NK-92 (cell line): ENCODE data around the gene NOX5.

ENCODE experiments used
- DNase-seq: peaks from one replicate; lab custom pipeline; 2025; ENCODE audit not compliant: unreplicated experiment; lab: John Stamatoyannopoulos, UW

The NOX5 gene

DNA sequence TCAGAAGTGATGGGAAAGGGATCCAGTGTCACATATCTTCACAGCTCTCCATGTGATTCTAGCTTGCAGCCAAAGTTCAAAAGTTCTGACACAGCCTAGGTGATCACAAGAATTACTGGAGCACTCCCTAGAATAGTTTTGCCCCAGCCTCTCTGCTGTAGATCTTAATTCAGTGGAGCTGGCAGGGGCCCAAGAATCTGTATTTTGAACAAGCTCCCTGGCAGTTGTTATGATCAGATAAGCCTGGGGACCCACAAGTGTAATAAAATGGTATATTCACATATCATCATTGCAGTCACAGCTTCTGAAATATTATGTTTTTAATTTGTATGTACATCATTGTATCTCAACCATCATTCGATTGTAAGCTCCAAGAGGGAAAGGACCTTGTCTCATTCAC is 62.3 kb downstream of the NOX5 start:
- DNase-seq: no peak

DNA sequence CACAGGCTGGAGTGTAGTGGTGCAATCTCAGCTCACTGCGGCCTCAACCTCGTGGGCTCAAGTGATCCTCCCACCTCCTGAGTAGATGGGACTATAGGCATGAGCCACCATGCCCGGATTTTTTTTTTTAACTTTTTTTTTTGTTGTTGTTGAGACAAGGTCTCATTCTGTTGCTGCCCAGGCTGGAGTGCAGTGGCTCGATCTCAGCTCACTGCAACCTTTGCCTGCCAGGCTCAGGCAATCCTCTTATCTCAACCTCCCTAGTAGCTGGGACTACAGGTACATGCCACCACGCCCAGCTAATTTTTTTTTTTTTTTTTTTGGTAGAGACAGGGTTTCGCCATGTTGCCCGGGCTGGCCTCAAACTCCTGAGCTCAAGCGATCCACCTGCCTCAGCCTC is 64.1 kb downstream of the NOX5 start:
- no peak for DNase-seq

DNA sequence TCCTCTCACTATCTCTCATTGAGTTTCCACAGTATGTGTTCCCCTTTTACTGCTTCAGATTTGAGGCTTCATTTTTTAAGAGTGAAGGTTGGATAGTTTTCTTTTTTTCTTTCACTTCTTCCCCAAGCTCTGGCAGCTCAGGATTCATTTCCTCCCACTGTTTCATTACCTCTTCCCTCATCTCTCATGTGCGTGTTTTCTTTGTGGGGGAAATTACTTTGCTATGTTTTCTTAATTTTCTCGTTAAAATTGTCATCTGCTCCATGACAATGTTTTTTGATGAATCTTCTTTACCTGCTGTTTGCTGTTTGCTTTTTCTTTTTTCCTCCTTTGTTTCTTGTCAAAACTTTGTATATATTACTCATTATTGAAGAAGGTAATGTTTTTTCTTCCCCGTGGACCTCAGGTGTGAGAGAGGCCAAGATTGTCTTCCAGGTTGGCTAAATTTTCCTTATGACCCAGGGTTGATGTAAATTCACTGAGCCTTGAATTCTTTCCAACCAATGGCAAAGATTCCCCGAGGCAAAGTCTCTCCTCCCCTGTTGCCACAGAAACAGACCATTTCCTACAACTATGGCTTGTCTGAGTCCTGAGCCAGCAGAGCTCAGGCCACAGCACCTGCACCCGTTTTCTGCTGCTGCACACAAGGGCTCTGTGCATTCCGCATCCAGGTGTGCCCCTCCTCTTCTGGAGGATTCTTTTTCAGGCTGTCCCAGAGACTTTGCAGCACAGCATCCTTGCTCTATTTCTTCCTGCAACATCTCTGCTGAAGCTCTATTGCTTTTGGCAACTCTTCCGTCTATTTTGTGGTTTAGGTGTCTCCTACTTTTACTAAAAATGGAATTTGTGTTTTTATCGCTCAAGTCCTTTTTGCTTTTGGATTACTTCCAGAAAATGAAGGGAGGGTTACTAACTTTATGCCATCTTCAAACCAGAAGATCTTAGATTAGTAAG is 66.1 kb downstream of the NOX5 start:
- no peak for DNase-seq

DNA sequence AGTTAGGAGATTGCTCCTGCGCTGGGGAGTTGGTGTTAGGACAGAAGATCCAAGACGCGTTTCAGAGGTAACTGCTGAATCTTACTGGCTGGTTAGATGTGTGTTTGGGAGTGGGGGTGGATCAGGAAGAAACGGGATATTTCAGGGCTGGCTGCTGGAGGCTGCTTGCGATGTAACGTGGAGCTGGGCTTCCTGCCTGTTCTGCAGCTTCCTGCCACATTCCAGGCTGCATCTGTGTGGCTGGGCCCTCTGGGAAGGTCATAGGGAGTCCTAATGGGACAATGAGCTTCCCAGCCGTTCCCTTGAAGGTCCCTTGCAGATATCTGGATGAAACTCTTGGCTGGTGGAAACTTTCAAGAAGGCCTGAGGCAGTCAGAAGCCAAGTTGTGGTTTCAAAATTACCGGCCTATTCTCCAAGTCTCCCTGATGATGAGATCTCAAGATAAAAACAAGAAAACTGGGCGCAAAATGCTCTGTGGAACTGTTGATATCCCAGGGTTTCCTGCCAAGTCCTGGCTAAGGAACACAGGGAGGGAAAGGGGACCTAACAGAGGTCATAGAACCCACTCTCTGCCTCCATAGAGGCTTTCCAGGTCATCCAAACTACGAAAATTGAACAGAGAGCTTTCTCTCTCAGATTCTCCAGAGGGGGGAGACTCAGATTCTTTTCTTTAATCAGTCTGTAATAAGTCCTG is 67.0 kb downstream of the NOX5 start:
- no peak for DNase-seq

DNA sequence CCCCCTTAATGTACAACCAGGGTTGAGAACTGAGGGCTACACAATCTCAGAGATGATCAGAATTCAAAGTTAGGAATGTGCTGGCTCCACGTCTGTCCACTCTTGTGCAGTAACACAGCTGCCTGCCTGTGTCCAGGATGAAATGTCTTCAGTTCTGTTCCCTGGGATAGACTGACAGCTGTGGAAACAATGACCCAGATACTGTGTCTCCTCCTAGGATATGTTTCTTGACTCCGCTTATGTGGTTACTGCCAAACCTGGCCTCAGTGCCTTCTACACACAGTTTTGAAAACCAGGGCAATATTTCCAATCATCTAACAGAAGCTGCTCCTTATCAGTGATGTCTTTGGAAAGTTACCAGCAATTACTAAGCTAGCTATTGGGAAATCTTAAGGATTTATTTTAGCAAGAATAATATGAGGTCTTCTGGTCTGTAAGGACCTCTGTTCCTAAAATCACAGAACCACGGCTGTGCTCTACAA is 67.6 kb downstream of the NOX5 start:
- no peak for DNase-seq

DNA sequence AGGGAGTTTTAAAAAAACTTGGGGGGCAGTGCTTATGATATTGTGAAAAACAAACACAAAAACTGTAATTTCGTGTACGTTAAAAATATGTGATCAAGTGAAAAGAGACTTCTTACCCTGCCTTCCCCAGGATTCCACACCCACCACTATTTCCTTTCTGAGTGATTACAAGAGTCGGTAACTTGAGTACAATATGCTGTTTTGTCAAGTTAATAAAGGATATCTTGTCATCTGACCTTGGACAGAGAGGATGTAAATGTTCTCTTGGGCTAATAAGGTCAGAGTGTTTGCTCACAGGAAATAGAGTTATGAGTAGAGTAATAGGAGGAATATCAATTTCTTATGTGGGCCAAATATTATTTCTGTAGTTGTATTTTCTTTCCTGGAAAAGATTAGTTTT is 68.1 kb downstream of the NOX5 start:
- DNase-seq: no peak

DNA sequence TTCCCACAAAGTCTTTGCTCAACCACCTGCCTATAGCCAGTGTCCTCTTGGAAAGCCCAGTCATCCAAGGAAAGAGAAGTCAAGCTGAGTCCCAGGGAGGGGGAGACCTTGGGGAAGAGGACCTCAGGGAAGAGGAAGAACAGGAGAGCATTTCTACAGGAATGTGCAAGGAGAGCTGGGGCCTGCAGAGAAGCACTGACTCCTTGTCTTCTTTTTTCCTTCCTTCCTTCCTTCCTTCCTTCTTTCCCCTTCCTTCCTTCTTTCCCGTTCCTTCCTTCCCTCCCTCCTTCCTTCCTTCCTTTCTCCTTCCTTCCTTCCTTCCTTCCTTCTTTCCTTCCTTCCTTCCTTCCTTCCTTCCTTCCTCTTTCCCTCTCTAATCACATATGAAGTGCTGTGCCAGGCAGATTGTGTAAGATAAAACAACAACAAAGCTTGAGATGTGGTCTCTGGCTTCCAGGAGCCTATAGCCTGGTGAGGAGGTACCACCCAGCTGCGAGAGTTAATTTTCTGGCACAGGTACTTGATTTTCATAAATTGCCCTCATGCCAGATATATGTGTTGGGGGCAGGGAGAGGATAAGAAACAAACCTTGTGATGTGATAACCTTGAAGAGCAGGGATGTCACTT is 70.0 kb downstream of the NOX5 start:
- no peak for DNase-seq

DNA sequence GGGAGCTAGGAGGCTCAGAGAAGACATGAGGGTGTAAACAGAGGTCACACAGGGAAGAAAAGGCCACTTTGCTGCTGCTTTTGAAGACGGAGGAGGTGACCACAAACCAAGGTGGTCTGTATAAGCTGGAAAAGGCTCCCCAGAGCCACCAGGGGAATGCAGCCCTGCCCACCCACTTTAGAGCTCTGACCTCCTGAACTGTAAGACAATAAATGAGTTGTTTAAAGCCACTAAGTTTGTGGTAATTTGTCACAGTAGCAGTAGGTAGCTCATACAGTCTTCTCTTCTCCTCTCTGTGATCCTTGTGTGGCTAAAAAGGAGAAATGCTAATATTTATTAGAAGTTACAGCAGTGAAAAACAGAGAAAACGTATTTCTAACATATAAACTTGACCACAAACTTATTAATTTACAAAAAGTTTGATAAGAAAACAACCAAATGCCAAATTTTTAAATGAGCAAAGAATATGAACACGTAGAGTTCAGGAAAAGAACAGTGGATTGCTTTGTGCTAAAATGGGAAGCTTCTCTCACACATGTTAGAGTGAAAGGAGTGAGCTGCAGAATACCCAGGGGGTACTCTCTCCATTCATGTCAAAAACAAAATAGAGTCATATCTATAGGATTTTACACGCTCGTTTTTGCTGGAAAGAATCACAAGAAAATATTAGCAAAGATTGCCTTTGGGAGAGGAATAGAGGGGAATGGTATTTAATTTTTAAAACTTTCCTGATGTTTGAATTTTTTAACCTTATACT is 71.0 kb downstream of the NOX5 start:
- no peak for DNase-seq

DNA sequence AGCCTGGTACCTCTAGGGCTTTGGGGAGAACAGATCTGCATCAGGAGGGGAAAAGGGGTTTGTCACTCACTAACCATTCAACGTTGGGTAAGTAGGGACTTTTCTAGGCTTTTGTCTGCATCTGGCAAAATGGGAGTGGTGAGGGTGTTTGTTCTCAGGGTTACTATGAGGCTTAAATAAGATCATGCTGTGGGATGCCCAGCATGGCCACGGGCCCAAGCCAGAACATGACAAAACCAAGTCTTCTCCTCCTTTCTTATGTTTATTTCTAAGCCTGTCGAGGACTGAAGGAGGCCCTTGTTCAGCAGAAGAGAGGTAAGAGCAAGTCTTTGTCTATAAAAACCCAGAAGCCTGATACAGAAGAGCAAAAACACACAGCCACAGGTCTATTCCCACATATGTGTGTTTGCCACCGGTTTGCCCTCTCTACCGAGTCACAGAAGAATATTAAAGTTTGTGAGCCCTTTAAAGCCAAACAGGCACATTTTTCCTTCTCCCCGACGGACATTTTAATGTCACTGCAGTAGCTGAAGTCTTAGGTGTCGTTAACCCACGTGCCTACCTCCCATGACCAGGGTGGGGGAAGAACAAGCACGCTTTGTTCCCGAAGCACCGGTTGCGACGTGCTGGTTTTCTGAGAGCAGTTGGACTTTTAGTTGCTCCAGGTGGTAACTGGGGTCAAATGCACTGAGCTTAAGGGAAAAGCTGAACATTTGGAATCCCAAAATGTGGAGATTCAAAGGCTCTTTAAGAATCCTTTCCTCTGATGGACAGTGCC is 72.1 kb downstream of the NOX5 start:
- DNase-seq: no peak

DNA sequence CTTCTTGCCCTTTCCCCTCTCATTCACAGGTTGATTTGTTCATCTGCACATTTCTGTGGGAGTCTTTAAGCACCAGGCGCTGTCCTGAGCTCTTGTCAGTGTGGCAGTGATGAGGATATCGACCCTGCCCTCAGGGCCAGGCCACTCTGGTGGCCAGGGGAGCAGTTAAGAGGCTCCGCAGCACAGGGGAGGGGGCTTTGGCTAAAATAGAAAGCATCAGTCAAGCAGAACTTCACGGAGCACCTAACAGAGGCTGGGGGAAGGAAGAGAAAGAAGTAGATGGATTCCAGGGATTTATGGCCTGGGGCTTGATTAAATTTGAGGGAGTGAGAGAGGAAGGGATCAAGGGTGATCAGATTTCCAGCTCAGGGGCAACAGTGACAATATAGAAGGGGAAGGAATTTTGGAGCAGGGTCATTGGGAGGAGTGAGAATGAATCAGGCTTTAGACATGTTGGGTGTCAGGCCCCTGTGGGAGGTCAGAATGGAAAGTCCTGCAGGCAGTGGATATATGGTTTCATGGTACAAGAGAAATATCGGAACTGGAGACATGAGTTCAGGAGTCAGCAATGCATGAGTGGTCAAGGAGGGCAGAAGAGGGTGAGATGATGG is 73.0 kb downstream of the NOX5 start:
- DNase-seq: no peak

DNA sequence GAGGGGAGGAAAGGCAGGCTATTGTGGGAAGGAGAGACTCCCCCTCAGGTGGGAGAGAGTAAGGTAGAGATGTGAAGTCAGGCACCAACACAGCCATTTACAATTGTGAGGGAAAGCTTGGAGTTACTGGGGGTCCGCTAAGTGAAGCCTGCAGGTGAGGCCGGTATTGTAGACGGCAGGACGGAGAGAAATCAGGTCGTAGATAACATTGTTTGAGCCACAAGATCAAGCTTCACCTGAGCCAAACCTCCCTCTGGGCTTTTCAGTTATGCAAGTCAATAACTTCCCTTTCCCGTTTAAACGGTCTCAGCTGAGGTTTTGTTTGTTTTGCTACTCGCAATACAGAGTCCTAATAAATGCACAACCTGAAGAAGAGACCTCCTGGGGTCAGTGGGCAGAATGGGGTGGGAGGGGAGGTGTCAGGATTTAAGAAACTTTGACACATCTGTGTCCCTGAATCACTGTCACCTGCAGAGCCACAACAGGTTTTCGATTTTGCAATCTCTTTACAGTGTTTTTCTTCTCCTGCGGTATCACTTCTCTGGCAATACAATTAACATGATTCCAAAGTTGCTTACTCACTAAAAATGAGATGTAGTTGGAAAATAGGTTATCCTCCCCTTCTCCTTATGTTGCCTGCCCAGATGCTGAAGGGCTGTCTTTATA is 73.9 kb downstream of the NOX5 start:
- DNase-seq: no peak

DNA sequence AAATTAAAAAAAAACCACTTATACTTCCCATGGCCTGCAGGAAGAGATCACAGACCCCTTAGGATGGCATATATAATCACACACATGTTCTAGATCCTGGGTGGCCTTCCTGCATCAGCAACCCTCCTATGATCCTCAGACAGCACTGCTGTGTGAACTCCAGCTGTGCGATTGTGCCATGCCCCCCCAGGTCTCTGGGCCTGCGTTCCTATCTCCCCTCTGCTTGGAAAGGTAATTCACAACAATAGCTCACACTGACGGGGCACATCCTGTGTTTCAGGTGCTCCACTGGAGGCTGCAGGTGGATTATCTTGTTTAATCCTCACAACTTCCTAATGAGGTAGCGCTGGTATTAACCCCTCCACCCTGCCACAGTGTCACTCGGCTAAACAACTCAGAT is 74.8 kb downstream of the NOX5 start:
- DNase-seq: no peak

DNA sequence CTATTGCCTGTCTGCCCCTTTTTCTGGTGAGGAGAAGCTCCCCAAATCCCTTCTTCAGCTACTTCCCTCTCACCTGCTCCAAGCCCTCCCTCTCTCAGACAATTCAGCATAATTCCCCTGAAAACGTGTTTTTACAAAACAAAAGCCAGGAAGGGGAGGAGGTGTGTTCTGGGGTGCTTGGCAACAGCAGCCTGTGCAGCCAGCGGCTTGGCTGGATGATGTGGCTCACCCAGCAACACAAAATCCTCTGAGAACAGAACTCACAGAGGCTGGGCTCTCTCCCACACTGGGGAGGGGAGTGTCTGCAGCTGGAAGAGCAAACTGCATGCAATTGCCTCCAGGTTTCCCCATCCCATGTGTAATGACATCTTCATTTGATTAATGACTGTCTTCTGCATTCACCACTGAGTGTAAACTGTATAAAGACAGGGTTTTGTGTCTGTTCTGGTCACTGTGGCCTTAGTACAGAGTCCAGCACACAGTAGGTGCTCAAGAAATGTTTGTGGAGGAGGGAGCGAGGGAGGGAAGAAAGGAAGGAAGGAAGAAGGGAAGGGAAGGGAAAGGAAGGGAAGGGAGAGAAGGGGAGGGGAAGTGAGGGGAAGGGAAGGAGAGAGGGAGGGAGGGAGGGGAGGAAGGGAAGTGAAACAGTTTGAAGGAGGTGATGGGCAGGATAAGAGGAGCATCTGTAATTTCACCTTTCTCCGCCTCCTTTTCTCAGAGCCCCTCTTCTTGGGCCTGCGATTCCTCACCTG is 75.9 kb downstream of the NOX5 start:
- no peak for DNase-seq

DNA sequence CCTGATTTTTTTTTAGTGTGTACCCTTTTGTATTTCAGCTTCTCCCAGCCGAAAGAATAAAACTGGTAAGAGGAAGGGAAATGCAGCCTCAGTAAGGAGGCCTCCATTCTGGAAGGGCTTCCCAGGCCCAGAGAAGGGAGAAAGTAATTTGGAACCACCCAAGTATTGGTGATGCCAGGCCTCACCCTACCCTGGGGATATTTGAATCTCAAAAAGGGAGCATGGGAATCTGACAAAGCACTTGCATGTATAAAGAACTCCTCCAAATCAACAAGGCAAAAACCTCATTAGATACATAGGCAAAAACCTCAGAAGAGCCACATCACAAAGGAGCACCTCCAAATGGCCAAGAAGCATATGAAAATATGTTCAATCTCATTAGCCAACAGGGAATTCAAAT is 77.2 kb downstream of the NOX5 start:
- DNase-seq: no peak

DNA sequence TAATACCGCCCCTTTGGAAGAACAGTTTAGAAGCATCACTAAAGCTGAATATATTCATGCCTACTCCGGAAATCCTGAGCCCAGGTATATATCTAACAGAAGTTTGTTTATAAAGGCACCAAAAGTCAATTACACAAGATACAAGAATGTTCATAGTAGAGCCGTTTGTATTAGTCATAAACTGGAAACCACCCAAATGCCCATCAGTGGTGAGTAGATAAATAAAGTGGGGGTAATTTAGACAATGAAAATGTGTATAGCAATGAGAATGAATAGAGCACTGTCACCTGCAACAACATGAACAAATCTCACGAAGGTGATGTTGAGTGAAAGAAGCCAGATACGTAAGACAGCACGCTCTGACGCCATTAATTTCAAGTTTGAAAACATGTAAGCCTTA is 77.7 kb downstream of the NOX5 start:
- DNase-seq: no peak

DNA sequence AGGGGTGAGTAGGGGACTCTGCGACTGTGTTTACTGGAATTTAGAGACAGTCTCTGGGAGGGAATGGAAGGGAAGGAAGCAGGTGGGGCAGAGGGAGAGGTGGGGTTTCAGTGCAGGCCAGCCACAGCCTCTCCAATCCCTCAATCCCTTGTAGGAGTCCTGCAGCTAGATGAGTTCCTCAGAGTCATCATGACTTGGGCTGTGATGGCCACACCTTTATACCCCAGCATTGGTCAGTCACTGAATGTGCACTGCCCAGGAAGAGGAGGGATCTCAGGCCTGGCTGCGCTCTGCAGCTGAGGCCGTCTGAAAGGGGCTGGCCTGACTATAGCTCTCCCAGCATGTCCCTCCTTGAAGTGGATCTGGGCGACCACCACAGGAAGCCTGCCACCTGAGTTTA is 78.6 kb downstream of the NOX5 start:
- DNase-seq: no peak

DNA sequence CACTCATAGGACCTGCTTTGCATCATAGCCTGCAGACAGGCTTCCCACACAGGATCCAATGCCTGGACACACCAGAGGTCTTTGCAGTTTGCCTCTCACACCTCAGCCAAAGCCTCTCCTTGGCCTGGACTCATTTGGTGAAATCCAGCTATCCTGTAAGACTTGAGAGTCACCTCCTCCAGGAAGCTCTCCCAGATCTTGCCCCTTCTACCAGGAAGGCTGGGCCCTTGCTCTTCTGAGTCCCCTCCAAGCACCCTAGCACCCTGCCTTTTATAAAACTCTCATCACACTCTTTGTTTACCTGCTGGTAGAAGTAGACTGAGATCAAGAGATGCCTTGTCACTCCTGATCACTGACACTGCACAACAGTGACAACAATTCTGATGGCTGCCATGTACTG is 79.1 kb downstream of the NOX5 start:
- DNase-seq: no peak

DNA sequence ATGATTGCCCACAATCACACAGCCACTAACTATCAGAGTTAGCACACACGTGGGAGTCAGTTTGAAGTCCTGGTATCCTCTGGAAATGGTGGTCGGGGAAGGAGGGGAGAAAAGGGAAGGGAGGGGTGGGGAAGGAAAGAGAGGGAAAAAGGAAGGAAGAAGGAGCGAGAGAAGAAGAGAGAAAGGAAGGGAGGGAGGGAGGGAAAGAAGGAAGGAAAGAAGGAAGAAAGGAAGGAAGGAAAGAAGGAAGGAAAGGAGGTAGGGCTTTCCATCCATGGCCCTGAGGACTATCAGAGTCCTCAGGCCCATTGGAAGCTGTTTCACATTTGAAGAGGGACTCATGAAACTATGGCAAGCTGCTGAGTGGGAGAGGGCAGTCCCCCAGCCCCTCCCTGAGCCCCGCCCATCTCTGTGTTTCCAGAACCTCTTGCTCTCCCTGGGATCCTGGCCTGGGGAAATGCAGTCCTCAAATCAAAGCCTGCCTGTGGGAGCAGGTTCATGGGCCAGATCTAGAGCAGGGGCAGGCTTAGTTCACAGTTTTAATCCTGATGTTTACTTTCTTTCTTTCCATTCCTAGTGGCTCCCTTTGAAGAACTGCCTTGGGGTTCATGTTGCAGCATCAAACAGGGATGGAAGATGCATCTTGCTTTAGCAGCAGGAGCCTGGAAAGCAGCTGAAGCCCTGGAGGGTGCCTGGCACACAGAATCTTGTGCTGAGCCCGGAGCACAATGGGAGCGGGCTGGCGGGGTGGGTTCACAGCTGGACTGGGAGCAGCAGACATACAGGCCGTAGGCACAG is 79.8 kb downstream of the NOX5 start:
- DNase-seq: no peak
